AG04450 (cell line): ENCODE results near the gene VEZT. TPM values are rescaled to one million over a fixed set of nuclear protein-coding genes. Genes with fewer than 3 reads are reported as not detected.
"Not testable (repeated sequence)": the region's sequence is repeated elsewhere in the genome, so short reads cannot be mapped to it uniquely, and the experiment has no call there.

ENCODE experiments used
- CTCF ChIA-PET: fragments of 300-600, 350-600 bp; formaldehyde crosslinking; extraction: SDS; loops from one replicate; lab custom pipeline; 2022; ENCODE audit warnings: antibody characterized with exemption, inconsistent platforms; lab: Charles Lee
- POLR2A ChIA-PET: fragments of 350-600 bp; formaldehyde crosslinking; extraction: SDS; loops from one replicate; lab custom pipeline; 2021; ENCODE audit warnings: antibody characterized with exemption, inconsistent platforms; lab: Yijun Ruan, JAX
- DNase-seq: peaks from one replicate; pipeline ENCODE4 v3.0.0-alpha.2; 2011; ENCODE audit warnings: low read depth, low spot score
- H3K27ac ChIP-seq: one replicate; pipeline ENCODE4 v1.5.1; 2012; ENCODE audit warnings: low read depth, low read length, control low read depth
- H3K27me3 ChIP-seq: one replicate; pipeline ENCODE4 v1.6.0; 2012; ENCODE audit warnings: low read length; ENCODE audit not compliant: control insufficient read depth, insufficient read depth
- H3K4me3 ChIP-seq: 2 replicates; pipeline ENCODE4 v1.5.1; 2011; ENCODE audit warnings: mild to moderate bottlenecking, low read depth, low read length, control low read depth
- H3K9me3 ChIP-seq: 2 replicates; pipeline ENCODE4 v1.5.1; 2012; ENCODE audit warnings: low read length; ENCODE audit not compliant: control insufficient read depth, insufficient read depth
- polyA plus RNA-seq: library from polyadenylated mRNA; depleted of rRNA; stranded (reverse); fragments of >200 nt; gene quantifications from 2 replicates; pipeline ENCODE4 v1.2.3, GENCODE V29; 2011
- TF ChIP-seq, protein P1 (sequence below): IDR thresholded peaks from 2 replicates; pipeline ENCODE4 v1.5.1; 2011; ENCODE audit warnings: low read depth, low read length, control low read depth, inconsistent platforms

The VEZT gene
- polyA plus RNA-seq, 1 experiment: 143 TPM

DNA sequence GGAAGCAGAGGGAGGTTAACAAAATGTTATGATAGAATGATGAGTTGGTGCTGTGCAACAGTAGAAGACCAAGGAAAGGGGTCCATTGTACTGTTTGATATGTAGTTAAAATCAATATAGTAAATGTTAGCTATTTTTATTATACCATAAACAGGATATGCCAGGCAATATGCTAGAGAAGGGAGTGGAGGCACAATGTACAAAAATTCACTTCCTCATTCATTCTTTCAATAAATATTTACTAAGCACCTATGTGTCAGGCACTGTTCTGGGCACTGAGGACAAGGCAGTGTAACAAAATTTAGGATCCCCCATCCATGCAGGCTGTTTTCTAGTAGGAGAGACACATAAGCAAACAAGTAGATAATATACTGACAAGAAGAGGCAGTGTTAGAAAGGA is 25.3 kb upstream of the VEZT start:
- Histone ChIP-seq H3K27me3 (no peaks in the 10 kb centered on the region), H3K9me3 (no peaks in the 10 kb centered on the region), H3K4me3 (no peak overlapping the region), H3K27ac (no peak overlapping the region)
- TF ChIP-seq, protein P1, sequence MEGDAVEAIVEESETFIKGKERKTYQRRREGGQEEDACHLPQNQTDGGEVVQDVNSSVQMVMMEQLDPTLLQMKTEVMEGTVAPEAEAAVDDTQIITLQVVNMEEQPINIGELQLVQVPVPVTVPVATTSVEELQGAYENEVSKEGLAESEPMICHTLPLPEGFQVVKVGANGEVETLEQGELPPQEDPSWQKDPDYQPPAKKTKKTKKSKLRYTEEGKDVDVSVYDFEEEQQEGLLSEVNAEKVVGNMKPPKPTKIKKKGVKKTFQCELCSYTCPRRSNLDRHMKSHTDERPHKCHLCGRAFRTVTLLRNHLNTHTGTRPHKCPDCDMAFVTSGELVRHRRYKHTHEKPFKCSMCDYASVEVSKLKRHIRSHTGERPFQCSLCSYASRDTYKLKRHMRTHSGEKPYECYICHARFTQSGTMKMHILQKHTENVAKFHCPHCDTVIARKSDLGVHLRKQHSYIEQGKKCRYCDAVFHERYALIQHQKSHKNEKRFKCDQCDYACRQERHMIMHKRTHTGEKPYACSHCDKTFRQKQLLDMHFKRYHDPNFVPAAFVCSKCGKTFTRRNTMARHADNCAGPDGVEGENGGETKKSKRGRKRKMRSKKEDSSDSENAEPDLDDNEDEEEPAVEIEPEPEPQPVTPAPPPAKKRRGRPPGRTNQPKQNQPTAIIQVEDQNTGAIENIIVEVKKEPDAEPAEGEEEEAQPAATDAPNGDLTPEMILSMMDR: no peak
- ChIA-PET CTCF (interaction anchor here (0.6 to 0.7 kb wide), 2 partner anchors 9 to 197 kb away, joined by 3 read pairs; no protein-coding TSS in a partner anchor), POLR2A (no interaction called here)
- no peak for DNase-seq

DNA sequence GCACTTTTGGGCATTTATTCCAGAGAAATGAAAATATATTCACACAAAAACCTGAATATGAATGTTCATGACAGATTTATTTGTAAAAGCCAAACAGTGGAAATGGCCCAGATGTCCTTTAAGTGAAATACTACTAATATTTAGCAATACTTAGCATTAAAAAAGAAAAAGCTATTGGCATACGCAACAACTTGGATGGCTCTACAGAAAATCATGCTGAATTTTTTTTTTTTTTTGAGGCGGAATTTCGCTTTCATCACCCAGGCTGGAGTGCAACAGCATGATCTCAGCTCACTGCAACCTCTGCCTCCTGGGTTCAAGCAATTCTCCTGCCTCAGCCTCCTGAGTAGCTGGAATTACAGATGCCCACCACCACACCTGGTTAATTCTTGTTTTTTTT is 24.5 kb upstream of the VEZT start:
- Histone ChIP-seq H3K27me3 (no peaks in the 10 kb centered on the region), H3K9me3 (no peaks in the 10 kb centered on the region), H3K27ac (no peak overlapping the region), H3K4me3 (no peak overlapping the region)
- POLR2A ChIA-PET: no interaction called here
- DNase-seq: no peak
- TF ChIP-seq, protein P1: no peak
- CTCF ChIA-PET: interaction anchor here (0.7 kb wide), 1 partner anchor 82 kb away, joined by 4 read pairs; no protein-coding TSS in a partner anchor

DNA sequence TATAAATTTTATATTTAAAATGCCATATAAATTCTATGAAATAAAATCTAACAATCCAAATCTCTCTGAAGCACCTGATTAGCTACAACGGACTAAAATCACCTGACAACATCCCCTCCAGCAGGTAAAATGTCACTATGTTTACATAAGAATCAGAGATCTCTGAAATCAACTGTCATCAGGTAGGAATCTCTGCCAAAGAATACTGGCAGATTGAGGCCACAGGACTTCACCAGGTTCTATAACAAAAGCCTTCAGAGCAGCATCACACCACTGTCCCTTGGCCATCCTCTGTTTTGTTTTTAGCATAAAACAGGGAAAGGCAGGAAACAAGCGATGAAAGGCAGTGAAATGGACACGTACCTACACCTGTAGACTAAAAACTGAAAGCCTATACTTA is 22.5 kb upstream of the VEZT start:
- H3K4me3 ChIP-seq: no peak overlapping the region
- no peaks in the 10 kb centered on the region for H3K27me3 ChIP-seq
- no peak overlapping the region for H3K27ac ChIP-seq
- TF ChIP-seq, protein P1: no peak
- H3K9me3 ChIP-seq: no peaks in the 10 kb centered on the region
- CTCF ChIA-PET: no interaction called here
- no peak for DNase-seq
- POLR2A ChIA-PET: no interaction called here

DNA sequence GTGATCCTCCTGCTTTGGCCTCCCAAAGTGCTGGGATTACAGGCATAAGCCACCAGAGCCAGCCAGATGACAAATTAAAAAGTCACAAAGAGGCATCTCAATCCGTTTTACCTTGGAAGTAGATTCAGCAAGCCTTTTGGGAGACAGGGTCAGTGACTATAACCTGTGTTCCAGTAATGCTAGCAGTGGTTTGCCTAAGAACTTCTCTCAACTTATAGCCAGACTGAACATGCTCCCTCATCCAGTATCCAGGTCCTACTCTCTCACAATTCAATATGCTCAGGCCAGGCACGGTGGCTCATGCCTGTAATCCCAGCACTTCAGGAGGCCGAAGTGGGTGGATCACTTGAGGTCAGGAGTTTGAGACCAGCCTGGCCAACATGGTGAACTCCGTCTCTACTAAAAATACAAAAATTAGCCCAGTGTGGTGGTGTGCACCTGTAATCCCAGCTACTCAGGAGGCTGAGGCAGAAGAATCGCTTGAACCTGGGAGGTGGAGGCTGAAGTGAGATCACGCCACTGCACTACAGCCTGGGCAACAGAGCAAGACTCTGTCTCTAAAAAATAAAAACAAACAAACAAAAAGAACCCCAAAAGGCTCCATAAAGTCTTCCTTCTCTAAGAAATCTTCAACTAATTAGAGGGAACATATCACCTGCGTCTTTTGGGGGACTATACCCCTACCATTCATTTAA is 20.6 kb upstream of the VEZT start:
- H3K9me3 ChIP-seq, CTCF ChIA-PET, POLR2A ChIA-PET, DNase-seq, H3K27ac ChIP-seq, H3K4me3 ChIP-seq, H3K27me3 ChIP-seq: not testable (repeated sequence)

DNA sequence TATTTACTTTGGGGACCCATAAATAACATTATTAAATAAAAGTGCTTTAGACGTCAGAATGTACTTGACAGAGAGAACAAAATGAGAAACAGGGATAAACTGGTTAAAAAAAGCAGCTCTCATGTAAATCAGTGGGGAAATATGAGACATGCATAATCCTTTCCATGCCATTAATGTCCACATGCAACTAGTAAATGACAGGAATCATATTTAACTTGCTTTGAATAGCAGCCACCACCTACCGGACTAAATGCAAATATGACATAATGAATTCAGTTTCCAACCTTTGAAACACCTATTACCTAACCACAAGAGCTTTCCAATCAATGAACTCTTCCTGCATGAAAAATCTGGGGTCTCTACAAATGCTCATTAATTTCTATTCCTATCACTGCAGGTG is 20.0 kb upstream of the VEZT start:
- H3K27me3 ChIP-seq: no peaks in the 10 kb centered on the region
- H3K9me3 ChIP-seq: no peaks in the 10 kb centered on the region
- TF ChIP-seq, protein P1: no peak
- no peak overlapping the region for H3K27ac ChIP-seq
- DNase-seq: no peak
- ChIA-PET POLR2A (no interaction called here), CTCF (interaction anchor here (0.8 kb wide), 1 partner anchor 8 kb away, joined by 4 read pairs; no protein-coding TSS in a partner anchor)
- no peak overlapping the region for H3K4me3 ChIP-seq
